Muscle of leg (tissue), 11 donors: ENCODE results near the gene CAMTA1. TPM values are rescaled to one million over a fixed set of nuclear protein-coding genes. Genes with fewer than 3 reads are reported as not detected.

Source experiments
- DNase-seq: peaks from one replicate; pipeline ENCODE4 v3.0.0; 2013
- H3K27ac ChIP-seq: one replicate; pipeline ENCODE4 v1.5.1; 2013; ENCODE audit warnings: mild to moderate bottlenecking, low read length, control low read depth
- H3K27me3 ChIP-seq: one replicate; pipeline ENCODE4 v1.6.1; 2013; ENCODE audit warnings: low read length; ENCODE audit not compliant: control insufficient read depth, insufficient read depth
- H3K36me3 ChIP-seq: one replicate; pipeline ENCODE4 v1.6.1; 2013; ENCODE audit warnings: low read length; ENCODE audit not compliant: control insufficient read depth, insufficient read depth
- H3K4me1 ChIP-seq: one replicate; pipeline ENCODE4 v1.6.1; 2013; ENCODE audit warnings: low read length; ENCODE audit not compliant: control insufficient read depth, insufficient read depth
- H3K4me3 ChIP-seq: one replicate; pipeline ENCODE4 v1.5.1; 2013; ENCODE audit warnings: low read length, control low read depth
- H3K9me3 ChIP-seq: replicated peaks from 2 replicates; pipeline ENCODE4 v1.6.1; 2013; ENCODE audit warnings: low read depth, low read length; ENCODE audit not compliant: control insufficient read depth
- WGBS: methylation state at CpG from one replicate; pipeline ENCODE4 v1.1.5; 2013; ENCODE audit warnings: missing lambda C conversion rate; ENCODE audit not compliant: insufficient coverage; 5-methylcytosine and 5-hydroxymethylcytosine counted together
- polyA plus RNA-seq, 8 donors: library from polyadenylated mRNA; unstranded; fragments of 120-200 nt; gene quantifications; one replicate each; pipeline versions ENCODE4 v1.2.1 to v1.2.3, GENCODE V29; 2013; ENCODE audit warnings: inconsistent platforms in 1 of 8, low replicate concordance in 1 of 8; ENCODE audit not compliant: insufficient read length in 8 of 8, insufficient read depth in 1 of 8
- total RNA-seq: library from RNA; stranded (reverse); fragments of 120-200 nt; gene quantifications from one replicate; pipeline ENCODE4 v1.2.4, GENCODE V29; 2013

The CAMTA1 gene
- total and polyA plus RNA-seq, 9 donors, result 36.4 to 56.4 (median 47.7) TPM

- H3K9me3 ChIP-seq, result no peaks in the 10 kb centered on the region
- H3K27ac ChIP-seq, result no peak overlapping the region
- H3K36me3 ChIP-seq, result no peaks in the 10 kb centered on the region
- H3K27me3 ChIP-seq, result peaks cover 12% of the 10 kb centered on the region
- 47% methylated on average over 8 of the region's 10 CpGs for WGBS
- H3K4me3 ChIP-seq, result no peak overlapping the region
- H3K4me1 ChIP-seq, result peaks cover 36% of the 10 kb centered on the region
- peak; percentile 57 for DNase-seq
These were observed 753.9 kb downstream of the CAMTA1 start for GRCh38 chr1:7538849-7539768.

GRCh38 chr1:7539769-7540175 is 754.5 kb downstream of the CAMTA1 start:
- Histone ChIP-seq H3K27ac (no peak overlapping the region), H3K36me3 (no peaks in the 10 kb centered on the region), H3K4me3 (no peak overlapping the region), H3K9me3 (no peaks in the 10 kb centered on the region), H3K4me1 (peaks cover 30% of the 10 kb centered on the region), H3K27me3 (peaks cover 12% of the 10 kb centered on the region)
- no peak for DNase-seq
- 56% methylated on average over 6 of the region's 7 CpGs for WGBS

- no peak for DNase-seq
- Histone ChIP-seq H3K9me3 (no peaks in the 10 kb centered on the region), H3K27me3 (peaks cover 11% of the 10 kb centered on the region), H3K4me1 (peaks cover 28% of the 10 kb centered on the region), H3K36me3 (no peaks in the 10 kb centered on the region), H3K4me3 (no peak overlapping the region), H3K27ac (no peak overlapping the region)
- WGBS, result 55% methylated on average over 4 of the region's 7 CpGs
These were observed 755.6 kb downstream of the CAMTA1 start for GRCh38 chr1:7540816-7541215.

GRCh38 chr1:7541629-7542028 is 756.4 kb downstream of the CAMTA1 start:
- H3K4me3 ChIP-seq, result no peak overlapping the region
- no peaks in the 10 kb centered on the region for H3K9me3 ChIP-seq
- peaks cover 4% of the 10 kb centered on the region for H3K27me3 ChIP-seq
- WGBS, result 63% methylated on average over 4 of the region's 11 CpGs
- H3K4me1 ChIP-seq, result peaks cover 21% of the 10 kb centered on the region
- DNase-seq, result no peak
- no peak overlapping the region for H3K27ac ChIP-seq
- H3K36me3 ChIP-seq, result no peaks in the 10 kb centered on the region

- Histone ChIP-seq H3K4me1 (peaks cover 11% of the 10 kb centered on the region), H3K9me3 (no peaks in the 10 kb centered on the region), H3K36me3 (no peaks in the 10 kb centered on the region), H3K27ac (peak overlapping the region; percentile 59), H3K4me3 (no peak overlapping the region), H3K27me3 (no peaks in the 10 kb centered on the region)
- WGBS, result 50% methylated on average over 1 of the region's 3 CpGs
- no peak for DNase-seq
These were observed 758.5 kb downstream of the CAMTA1 start for GRCh38 chr1:7543718-7544090.

GRCh38 chr1:7549277-7550161 is 764.3 kb downstream of the CAMTA1 start:
- Histone ChIP-seq H3K9me3 (peaks cover 3% of the 10 kb centered on the region), H3K27me3 (no peaks in the 10 kb centered on the region), H3K4me3 (no peak overlapping the region), H3K27ac (peak overlapping the region; percentile 15), H3K36me3 (no peaks in the 10 kb centered on the region), H3K4me1 (peaks cover 28% of the 10 kb centered on the region)
- WGBS, result 48% methylated on average over 6 of the region's 10 CpGs
- peak; percentile 73 for DNase-seq

GRCh38 chr1:7550261-7550865 is 765.1 kb downstream of the CAMTA1 start:
- Histone ChIP-seq H3K27me3 (no peaks in the 10 kb centered on the region), H3K36me3 (no peaks in the 10 kb centered on the region), H3K4me3 (no peak overlapping the region), H3K4me1 (peaks cover 29% of the 10 kb centered on the region), H3K9me3 (peaks cover 3% of the 10 kb centered on the region), H3K27ac (no peak overlapping the region)
- 60% methylated on average over 8 of the region's 8 CpGs for WGBS
- no peak for DNase-seq

- H3K36me3 ChIP-seq, result no peaks in the 10 kb centered on the region
- H3K27ac ChIP-seq, result no peak overlapping the region
- no peak for DNase-seq
- 82% methylated on average over 5 of the region's 6 CpGs for WGBS
- no peaks in the 10 kb centered on the region for H3K27me3 ChIP-seq
- H3K9me3 ChIP-seq, result peaks cover 3% of the 10 kb centered on the region
- H3K4me1 ChIP-seq, result peaks cover 29% of the 10 kb centered on the region
- H3K4me3 ChIP-seq, result no peak overlapping the region
These were observed 765.7 kb downstream of the CAMTA1 start for GRCh38 chr1:7550981-7551380.

GRCh38 chr1:7551442-7551841 is 766.2 kb downstream of the CAMTA1 start:
- peaks cover 29% of the 10 kb centered on the region for H3K4me1 ChIP-seq
- no peak for DNase-seq
- WGBS, result 51% methylated on average over 8 of the region's 8 CpGs
- H3K9me3 ChIP-seq, result peaks cover 3% of the 10 kb centered on the region
- H3K27ac ChIP-seq, result no peak overlapping the region
- H3K4me3 ChIP-seq, result no peak overlapping the region
- H3K36me3 ChIP-seq, result no peaks in the 10 kb centered on the region
- H3K27me3 ChIP-seq, result no peaks in the 10 kb centered on the region

GRCh38 chr1:7552402-7552801 is 767.1 kb downstream of the CAMTA1 start:
- Histone ChIP-seq H3K36me3 (no peaks in the 10 kb centered on the region), H3K4me1 (peaks cover 29% of the 10 kb centered on the region), H3K9me3 (peaks cover 3% of the 10 kb centered on the region), H3K4me3 (no peak overlapping the region), H3K27ac (no peak overlapping the region), H3K27me3 (no peaks in the 10 kb centered on the region)
- peak; percentile 38 for DNase-seq
- 57% methylated on average over 8 of the region's 9 CpGs for WGBS
